ENCODE measurements around the gene IQGAP2. TPM values are rescaled to one million over a fixed set of nuclear protein-coding genes. Genes with fewer than 3 reads are reported as not detected.

The IQGAP2 gene
- total and polyA plus RNA-seq, 2 donors from 2014 or later = 23.2 to 35.8 TPM

GRCh38 chr5:76672242-76672641, 269.2 kb downstream of the IQGAP2 start:
- intact Hi-C loops (cut with DNase I) = no loop called here
- no peak for FAIRE-seq
- no peak for TF ChIP-seq CTCF (IDR thresholded peaks at IDR 0.05; ENCODE audit: borderline replicate concordance, extremely low read depth, insufficient read depth)

GRCh38 chr5:76673125-76673524, 270.0 kb downstream of the IQGAP2 start:
- FAIRE-seq (no peak), DNase-seq (no peak)
- Histone ChIP-seq H3K36me3 (ENCODE audit: control insufficient read depth in 2 of 3, insufficient read depth in 3 of 3, low read length in 3 of 3) (peaks cover 0 to 7% (median 0%) of the 10 kb centered on the region in 3 donors), H3K4me3 (ENCODE audit: low read length in 3 of 3) (no peak overlapping the region), H3K27ac (ENCODE audit: low read depth in 2 of 2, low read length in 2 of 2) (no peak overlapping the region), H3K27me3 (ENCODE audit: control insufficient read depth, insufficient read depth, low read length) (no peaks in the 10 kb centered on the region), H3K4me1 (ENCODE audit: control insufficient read depth in 2 of 3, insufficient read depth in 2 of 3, low read depth in 1 of 3, low read length in 3 of 3) (no peaks in the 10 kb centered on the region), H3K9me3 (ENCODE audit: control insufficient read depth in 2 of 3, insufficient read depth in 1 of 3, low read length in 3 of 3) (no peaks in the 10 kb centered on the region), H3K9ac (ENCODE audit: low read length in 3 of 3) (no peak overlapping the region)
- TF ChIP-seq CTCF (IDR thresholded peaks at IDR 0.05; ENCODE audit: borderline replicate concordance, extremely low read depth, insufficient read depth) = no peak
- intact Hi-C loops (cut with DNase I) = no loop called here

More at GRCh38 chr5:76672242-76672641, 269.2 kb downstream of the IQGAP2 start:
- no peak for DNase-seq
- no peak overlapping the region for H3K4me3 ChIP-seq (ENCODE audit: low read length in 3 of 3)
- no peak overlapping the region for H3K9ac ChIP-seq (ENCODE audit: low read length in 3 of 3)
- H3K36me3 ChIP-seq (ENCODE audit: control insufficient read depth in 2 of 3, insufficient read depth in 3 of 3, low read length in 3 of 3) = peaks cover 0 to 7% (median 2%) of the 10 kb centered on the region in 3 donors
- no peak overlapping the region for H3K27ac ChIP-seq (ENCODE audit: low read depth in 2 of 2, low read length in 2 of 2)
- no peaks in the 10 kb centered on the region for H3K4me1 ChIP-seq (ENCODE audit: control insufficient read depth in 2 of 3, insufficient read depth in 2 of 3, low read depth in 1 of 3, low read length in 3 of 3)
- H3K27me3 ChIP-seq (ENCODE audit: control insufficient read depth, insufficient read depth, low read length) = no peaks in the 10 kb centered on the region
- no peaks in the 10 kb centered on the region for H3K9me3 ChIP-seq (ENCODE audit: control insufficient read depth in 2 of 3, insufficient read depth in 1 of 3, low read length in 3 of 3)

GRCh38 chr5:76674330-76675066, 271.4 kb downstream of the IQGAP2 start:
- peaks cover 0 to 7% (median 0%) of the 10 kb centered on the region in 3 donors for H3K36me3 ChIP-seq (ENCODE audit: control insufficient read depth in 2 of 3, insufficient read depth in 3 of 3, low read length in 3 of 3)
- no peaks in the 10 kb centered on the region for H3K4me1 ChIP-seq (ENCODE audit: control insufficient read depth in 2 of 3, insufficient read depth in 2 of 3, low read depth in 1 of 3, low read length in 3 of 3)
- H3K27me3 ChIP-seq (ENCODE audit: control insufficient read depth, insufficient read depth, low read length) = no peaks in the 10 kb centered on the region
- no peak for FAIRE-seq
- intact Hi-C loops (cut with DNase I) = no loop called here
- no peak for DNase-seq
- no peak for TF ChIP-seq CTCF (IDR thresholded peaks at IDR 0.05; ENCODE audit: borderline replicate concordance, extremely low read depth, insufficient read depth)
- H3K4me3 ChIP-seq (ENCODE audit: low read length in 3 of 3) = no peak overlapping the region
- H3K9ac ChIP-seq (ENCODE audit: low read length in 3 of 3) = no peak overlapping the region
- no peaks in the 10 kb centered on the region for H3K9me3 ChIP-seq (ENCODE audit: control insufficient read depth in 2 of 3, insufficient read depth in 1 of 3, low read length in 3 of 3)
- no peak overlapping the region for H3K27ac ChIP-seq (ENCODE audit: low read depth in 2 of 2, low read length in 2 of 2)

Data from kidney (tissue), 14 donors.